GM12878 (cell line): ENCODE results near the gene NDEL1.

Experiments
- BCL11A ChIP-seq: IDR thresholded peaks from 2 replicates; pipeline ENCODE4 v1.6.1; 2011; ENCODE audit warnings: low read depth, low read length
- BMI1 ChIP-seq: fragments of 450-650 bp; IDR thresholded peaks from 2 replicates; pipeline ENCODE4 v1.6.1; 2016; ENCODE audit warnings: mild to moderate bottlenecking, moderate library complexity, borderline replicate concordance
- POLR2AphosphoS5 ChIP-seq: IDR thresholded peaks from 2 replicates; pipeline ENCODE4 v1.6.1; 2011; ENCODE audit warnings: mild to moderate bottlenecking, low read length, inconsistent platforms
- RAD51 ChIP-seq: fragments of 450-650 bp; IDR thresholded peaks from 2 replicates; pipeline ENCODE4 v1.6.1; 2016; ENCODE audit warnings: moderate library complexity, mild to moderate bottlenecking, inconsistent platforms
- RCOR1 ChIP-seq: conservative IDR thresholded peaks from 2 replicates; pipeline ENCODE4 v1.6.1; 2012; ENCODE audit warnings: low read depth, low read length, improper control_type of control experiment
- TF ChIP-seq, protein P1 (sequence below): IDR thresholded peaks from 2 replicates; pipeline ENCODE4 v1.6.1; 2011; ENCODE audit warnings: low read depth, low read length, improper control_type of control experiment, borderline replicate concordance
- TF ChIP-seq, protein P2 (sequence below): IDR thresholded peaks from 2 replicates; pipeline ENCODE4 v1.6.1; 2012; ENCODE audit warnings: mild to moderate bottlenecking, low read depth, low read length

DNA sequence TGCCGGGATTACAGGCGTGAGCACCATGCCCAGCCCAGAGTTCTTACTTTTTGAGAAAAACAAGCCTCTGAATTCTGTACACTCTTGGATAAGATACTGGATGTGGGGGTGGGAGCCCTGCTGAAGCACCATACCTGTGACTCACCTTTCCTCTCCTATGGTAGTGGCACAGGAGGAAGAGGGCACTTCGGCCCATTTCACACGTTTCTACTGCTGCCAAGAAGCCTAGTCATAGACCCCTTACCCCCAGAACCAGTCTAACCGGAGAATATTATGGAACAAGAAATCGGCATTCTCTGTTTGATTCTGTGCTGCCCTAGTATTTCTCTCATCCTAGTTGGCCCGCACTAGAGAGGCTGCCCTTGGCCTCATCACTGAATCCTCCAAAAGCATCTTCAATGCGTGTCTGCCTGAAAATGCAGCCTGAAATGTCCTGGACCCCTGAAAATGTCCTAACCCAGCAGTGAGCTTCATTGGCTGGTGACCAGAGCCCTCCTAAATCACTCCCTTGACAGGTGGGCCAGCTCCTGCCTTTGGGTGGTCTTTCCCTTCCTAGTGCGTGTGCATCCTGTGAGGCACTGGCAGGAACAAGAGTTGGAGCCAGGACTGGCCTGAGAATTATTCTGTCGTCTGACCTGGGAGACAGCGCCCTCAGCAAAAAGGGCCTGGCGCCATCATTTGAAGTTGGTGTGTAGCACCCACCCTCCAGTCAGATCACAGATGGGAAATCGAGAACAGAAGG lies 37.9 kb downstream of the NDEL1 start:
- TF ChIP-seq POLR2AphosphoS5 (no peak; the same call in none of the 2 replicates), BCL11A (no peak), BMI1 (no peak), RCOR1 (no peak), RAD51 (no peak)
- TF ChIP-seq, protein P1, sequence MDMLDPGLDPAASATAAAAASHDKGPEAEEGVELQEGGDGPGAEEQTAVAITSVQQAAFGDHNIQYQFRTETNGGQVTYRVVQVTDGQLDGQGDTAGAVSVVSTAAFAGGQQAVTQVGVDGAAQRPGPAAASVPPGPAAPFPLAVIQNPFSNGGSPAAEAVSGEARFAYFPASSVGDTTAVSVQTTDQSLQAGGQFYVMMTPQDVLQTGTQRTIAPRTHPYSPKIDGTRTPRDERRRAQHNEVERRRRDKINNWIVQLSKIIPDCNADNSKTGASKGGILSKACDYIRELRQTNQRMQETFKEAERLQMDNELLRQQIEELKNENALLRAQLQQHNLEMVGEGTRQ = no peak
- TF ChIP-seq, protein P2, sequence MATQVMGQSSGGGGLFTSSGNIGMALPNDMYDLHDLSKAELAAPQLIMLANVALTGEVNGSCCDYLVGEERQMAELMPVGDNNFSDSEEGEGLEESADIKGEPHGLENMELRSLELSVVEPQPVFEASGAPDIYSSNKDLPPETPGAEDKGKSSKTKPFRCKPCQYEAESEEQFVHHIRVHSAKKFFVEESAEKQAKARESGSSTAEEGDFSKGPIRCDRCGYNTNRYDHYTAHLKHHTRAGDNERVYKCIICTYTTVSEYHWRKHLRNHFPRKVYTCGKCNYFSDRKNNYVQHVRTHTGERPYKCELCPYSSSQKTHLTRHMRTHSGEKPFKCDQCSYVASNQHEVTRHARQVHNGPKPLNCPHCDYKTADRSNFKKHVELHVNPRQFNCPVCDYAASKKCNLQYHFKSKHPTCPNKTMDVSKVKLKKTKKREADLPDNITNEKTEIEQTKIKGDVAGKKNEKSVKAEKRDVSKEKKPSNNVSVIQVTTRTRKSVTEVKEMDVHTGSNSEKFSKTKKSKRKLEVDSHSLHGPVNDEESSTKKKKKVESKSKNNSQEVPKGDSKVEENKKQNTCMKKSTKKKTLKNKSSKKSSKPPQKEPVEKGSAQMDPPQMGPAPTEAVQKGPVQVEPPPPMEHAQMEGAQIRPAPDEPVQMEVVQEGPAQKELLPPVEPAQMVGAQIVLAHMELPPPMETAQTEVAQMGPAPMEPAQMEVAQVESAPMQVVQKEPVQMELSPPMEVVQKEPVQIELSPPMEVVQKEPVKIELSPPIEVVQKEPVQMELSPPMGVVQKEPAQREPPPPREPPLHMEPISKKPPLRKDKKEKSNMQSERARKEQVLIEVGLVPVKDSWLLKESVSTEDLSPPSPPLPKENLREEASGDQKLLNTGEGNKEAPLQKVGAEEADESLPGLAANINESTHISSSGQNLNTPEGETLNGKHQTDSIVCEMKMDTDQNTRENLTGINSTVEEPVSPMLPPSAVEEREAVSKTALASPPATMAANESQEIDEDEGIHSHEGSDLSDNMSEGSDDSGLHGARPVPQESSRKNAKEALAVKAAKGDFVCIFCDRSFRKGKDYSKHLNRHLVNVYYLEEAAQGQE = no peak
